ENCODE results near the gene TMEM184C. TPM values are rescaled to one million over a fixed set of nuclear protein-coding genes. Genes with fewer than 3 reads are reported as not detected.

Gene TMEM184C
- total RNA-seq, 2 experiments from 2014 or later = 15.8 to 17.6 TPM

GRCh38 chr4:147655639-147656038, 38.4 kb downstream of the TMEM184C start:
- POLR2A ChIA-PET = interaction anchor here (0.6 kb wide), 1 partner anchor 1926 kb away, joined by 3 read pairs; no protein-coding TSS in a partner anchor
- peaks cover 85% of the 10 kb centered on the region for H3K36me3 ChIP-seq (ENCODE audit: insufficient read depth, low read length)
- no peaks in the 10 kb centered on the region for H3K9me2 ChIP-seq (ENCODE audit: insufficient read depth, low read length)
- DNase-seq (ENCODE audit: low spot score) = no peak
- no peak overlapping the region for H3K4me3 ChIP-seq (ENCODE audit: low read depth, low read length, poor library complexity, severe bottlenecking)
- no peak overlapping the region for H3K4me2 ChIP-seq (ENCODE audit: low read length)
- no TSS peak for BruUV-seq (replicated peaks)
- intact Hi-C loops (cut with micrococcal nuclease; ENCODE audit: unreplicated experiment) = no loop called here
- H3K27ac ChIP-seq (ENCODE audit: low read depth, low read length, poor library complexity, severe bottlenecking) = no peak overlapping the region
- H3K79me2 ChIP-seq (ENCODE audit: insufficient read depth, low read depth, low read length) = peaks cover 14% of the 10 kb centered on the region; the same call in 1 of the 2 replicates
- no peaks in the 10 kb centered on the region for H3K9me3 ChIP-seq (ENCODE audit: low read length)
- no peaks in the 10 kb centered on the region for H4K20me1 ChIP-seq (ENCODE audit: insufficient read depth, low read length)
- CTCF ChIA-PET (ENCODE audit: unreplicated experiment) = no interaction called here
- no peak for TF ChIP-seq EZH2phosphoT487 (IDR thresholded peaks at IDR 0.05; ENCODE audit: borderline replicate concordance, low read depth, low read length)
- TF ChIP-seq CTCF (conservative IDR thresholded peaks at IDR 0.05; ENCODE audit: low read length) = no peak
- no peaks in the 10 kb centered on the region for H3K4me1 ChIP-seq (ENCODE audit: insufficient read depth, low read length, poor library complexity, severe bottlenecking)
- H2AFZ ChIP-seq (ENCODE audit: low read length) = no peak overlapping the region

GRCh38 chr4:147658501-147658900, 41.3 kb downstream of the TMEM184C start:
- peaks cover 83% of the 10 kb centered on the region for H3K36me3 ChIP-seq (ENCODE audit: insufficient read depth, low read length)
- CTCF ChIA-PET (ENCODE audit: unreplicated experiment) = no interaction called here

More at GRCh38 chr4:147658501-147658900, 41.3 kb downstream of the TMEM184C start:
- Histone ChIP-seq H2AFZ (ENCODE audit: low read length) (no peak overlapping the region), H4K20me1 (ENCODE audit: insufficient read depth, low read length) (no peaks in the 10 kb centered on the region), H3K4me2 (ENCODE audit: low read length) (no peak overlapping the region), H3K9me2 (ENCODE audit: insufficient read depth, low read length) (no peaks in the 10 kb centered on the region), H3K79me2 (ENCODE audit: insufficient read depth, low read depth, low read length) (no peaks in the 10 kb centered on the region), H3K4me3 (ENCODE audit: low read depth, low read length, poor library complexity, severe bottlenecking) (no peak overlapping the region), H3K4me1 (ENCODE audit: insufficient read depth, low read length, poor library complexity, severe bottlenecking) (no peaks in the 10 kb centered on the region), H3K9me3 (ENCODE audit: low read length) (no peaks in the 10 kb centered on the region), H3K27ac (ENCODE audit: low read depth, low read length, poor library complexity, severe bottlenecking) (no peak overlapping the region)
- BruUV-seq (replicated peaks) = no TSS peak
- DNase-seq (ENCODE audit: low spot score) = no peak
- POLR2A ChIA-PET = interaction anchor here (0.7 to 1.3 kb wide), 2 partner anchors 30 to 213 kb away, joined by 3 read pairs; no protein-coding TSS in a partner anchor
- TF ChIP-seq CTCF (conservative IDR thresholded peaks at IDR 0.05; ENCODE audit: low read length) = no peak
- no peak for TF ChIP-seq EZH2phosphoT487 (IDR thresholded peaks at IDR 0.05; ENCODE audit: borderline replicate concordance, low read depth, low read length)
- intact Hi-C loops (cut with micrococcal nuclease; ENCODE audit: unreplicated experiment) = no loop called here

Measured in OCI-LY7 (cell line).